Small intestine (tissue), 7 donors: ENCODE data around the gene DIPK1B. TPM values are rescaled to one million over a fixed set of nuclear protein-coding genes. Genes with fewer than 3 reads are reported as not detected.
"Not testable (repeated sequence)": the region's sequence is repeated elsewhere in the genome, so short reads cannot be mapped to it uniquely, and the experiment has no call there.

ENCODE experiments used
- DNase-seq, 2 donors: peaks; one replicate each; pipeline versions ENCODE4 v3.0.0 to v3.0.0-alpha.2; 2013
- FAIRE-seq: peaks from 2 replicates; lab custom pipeline; 2012; peaks lifted over from hg19 to GRCh38; lab: Jason Lieb, UNC
- H3K27ac ChIP-seq, 3 donors: one replicate each; pipeline ENCODE4 v1.5.1; 2013; ENCODE audit warnings: low read length in 2 of 3, mild to moderate bottlenecking in 2 of 3, control low read depth in 1 of 3, inconsistent platforms in 1 of 3, low read depth in 1 of 3, moderate library complexity in 1 of 3
- H3K27me3 ChIP-seq, 3 donors: one replicate each; pipeline ENCODE4 v1.6.1; 2013; ENCODE audit warnings: low read length in 3 of 3, inconsistent platforms in 1 of 3; ENCODE audit not compliant: control insufficient read depth in 3 of 3, insufficient read depth in 3 of 3
- H3K36me3 ChIP-seq, 3 donors: one replicate each; pipeline ENCODE4 v1.6.1; 2013; ENCODE audit warnings: low read length in 3 of 3, inconsistent platforms in 1 of 3, low read depth in 1 of 3, mild to moderate bottlenecking in 1 of 3, moderate library complexity in 1 of 3; ENCODE audit not compliant: control insufficient read depth in 3 of 3, insufficient read depth in 2 of 3
- H3K4me1 ChIP-seq, 3 donors: one replicate each; pipeline ENCODE4 v1.6.1; 2013; ENCODE audit warnings: low read length in 2 of 3, inconsistent platforms in 1 of 3, low read depth in 1 of 3, mild to moderate bottlenecking in 1 of 3, moderate library complexity in 1 of 3; ENCODE audit not compliant: control insufficient read depth in 3 of 3, insufficient read depth in 2 of 3
- H3K4me3 ChIP-seq, 3 donors: one replicate each; pipeline ENCODE4 v1.5.1; 2013; ENCODE audit warnings: low read length in 3 of 3, control low read depth in 1 of 3, inconsistent platforms in 1 of 3, low read depth in 1 of 3, mild to moderate bottlenecking in 1 of 3, moderate library complexity in 1 of 3
- H3K9me3 ChIP-seq, 2 donors: one replicate each; pipeline ENCODE4 v1.6.1; 2013; ENCODE audit warnings: low read depth in 1 of 2, low read length in 1 of 2; ENCODE audit not compliant: control insufficient read depth in 2 of 2, insufficient read depth in 1 of 2
- WGBS, 3 donors: extraction: QIAGEN DNeasy Blood & Tissue Kit; methylation state at CpG; one replicate each; pipeline ENCODE4 v1.1.7; 2013; 5-methylcytosine and 5-hydroxymethylcytosine counted together
- polyA plus RNA-seq, 4 donors: library from polyadenylated mRNA; stranded (reverse) in 3 of 4; unstranded in 1 of 4; fragments of 200-250 nt in 3 of 4; fragments of 120-200 nt in 1 of 4; gene quantifications; one replicate each; pipeline versions ENCODE4 v1.2.1 to v1.2.3, GENCODE V29; 2013
- donor health status: healthy with polysubstance abuse.
- donor health status: control.
- donor health status: control.
- donor health status: Bipolar disorder and iron deficiency.
- donor health status: healthy.

Gene DIPK1B
- polyA plus RNA-seq, 4 donors = 0.22 to 12.7 (median 6.6) TPM

GRCh38 chr9:136755302-136756133, 43.1 kb downstream of the DIPK1B start:
- peaks cover 0 to 23% of the 10 kb centered on the region in 2 donors for H3K9me3 ChIP-seq
- H3K36me3 ChIP-seq, DNase-seq, H3K4me1 ChIP-seq, H3K27me3 ChIP-seq, H3K4me3 ChIP-seq, FAIRE-seq, H3K27ac ChIP-seq: not testable (repeated sequence)
- WGBS, 3 donors = 86 to 89% (median 88%) methylated on average over 21 to 22 of the region's 22 CpGs

GRCh38 chr9:136756134-136756438, 43.7 kb downstream of the DIPK1B start:
- Histone ChIP-seq H3K4me3 (no peak overlapping the region), H3K4me1 (no peaks in the 10 kb centered on the region), H3K36me3 (no peaks in the 10 kb centered on the region), H3K27ac (no peak overlapping the region), H3K9me3 (peaks cover 0 to 23% of the 10 kb centered on the region in 2 donors), H3K27me3 (peaks cover 0 to 2% (median 0%) of the 10 kb centered on the region in 3 donors)
- WGBS, 3 donors = 94 to 99% (median 95%) methylated on average over 4 of the region's 4 CpGs
- DNase-seq (no peak), FAIRE-seq (no peak)

- FAIRE-seq = no peak
- 91 to 96% (median 95%) methylated on average over 18 of the region's 18 CpGs for WGBS, 3 donors
- Histone ChIP-seq H3K9me3 (peaks cover 0 to 18% of the 10 kb centered on the region in 2 donors), H3K4me3 (no peak overlapping the region), H3K36me3 (no peaks in the 10 kb centered on the region), H3K27me3 (peaks cover 0 to 2% (median 0%) of the 10 kb centered on the region in 3 donors), H3K27ac (no peak overlapping the region), H3K4me1 (no peaks in the 10 kb centered on the region)
- no peak for DNase-seq
Measured at GRCh38 chr9:136756836-136757235, 44.5 kb downstream of the DIPK1B start.

- Histone ChIP-seq H3K27me3 (peaks cover 0 to 2% (median 0%) of the 10 kb centered on the region in 3 donors), H3K4me1 (no peaks in the 10 kb centered on the region), H3K4me3 (no peak overlapping the region), H3K36me3 (no peaks in the 10 kb centered on the region), H3K9me3 (peaks cover 0 to 13% of the 10 kb centered on the region in 2 donors), H3K27ac (no peak overlapping the region)
- no peak for DNase-seq
- no peak for FAIRE-seq
- 84 to 89% (median 86%) methylated on average over 19 to 20 of the region's 20 CpGs for WGBS, 3 donors
Measured at GRCh38 chr9:136757328-136757727, 45.0 kb downstream of the DIPK1B start.

GRCh38 chr9:136757751-136758140, 45.4 kb downstream of the DIPK1B start:
- Histone ChIP-seq H3K4me3 (no peak overlapping the region), H3K27ac (no peak overlapping the region), H3K4me1 (no peaks in the 10 kb centered on the region), H3K27me3 (peaks cover 0 to 2% (median 0%) of the 10 kb centered on the region in 3 donors), H3K9me3 (peaks cover 0 to 12% of the 10 kb centered on the region in 2 donors), H3K36me3 (no peaks in the 10 kb centered on the region)
- no peak for FAIRE-seq
- DNase-seq = no peak
- WGBS, 3 donors = 86 to 95% (median 87%) methylated on average over 13 to 20 of the region's 20 CpGs

DNA sequence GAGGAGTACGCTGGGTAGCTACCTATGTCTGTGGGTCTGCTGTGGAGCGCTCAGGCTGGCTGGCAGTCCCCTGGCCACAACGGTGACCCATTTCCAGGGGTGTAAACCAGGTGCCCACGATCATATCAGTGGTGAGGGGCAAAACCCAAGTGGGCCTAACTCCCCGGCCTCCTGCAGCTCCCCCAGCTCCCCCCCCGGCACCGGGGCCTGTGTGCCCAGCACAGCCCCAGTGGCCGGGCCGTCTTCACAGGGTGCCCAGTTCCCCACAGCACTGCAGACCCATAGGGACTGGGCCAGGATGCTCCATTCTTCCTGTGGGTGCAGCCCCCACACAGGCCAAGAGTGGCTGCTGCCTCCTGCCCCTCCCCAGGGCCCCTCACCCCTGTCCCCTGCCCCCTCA, 46.6 kb downstream of the DIPK1B start:
- Histone ChIP-seq H3K36me3 (no peaks in the 10 kb centered on the region), H3K27me3 (peaks cover 0 to 2% (median 0%) of the 10 kb centered on the region in 3 donors), H3K27ac (no peak overlapping the region), H3K4me1 (peaks cover 0 to 4% (median 0%) of the 10 kb centered on the region in 3 donors), H3K9me3 (peaks cover 0 to 12% of the 10 kb centered on the region in 2 donors), H3K4me3 (no peak overlapping the region)
- WGBS, 3 donors = 73 to 78% (median 78%) methylated on average over 7 to 9 of the region's 9 CpGs
- DNase-seq (no peak), FAIRE-seq (no peak)

DNA sequence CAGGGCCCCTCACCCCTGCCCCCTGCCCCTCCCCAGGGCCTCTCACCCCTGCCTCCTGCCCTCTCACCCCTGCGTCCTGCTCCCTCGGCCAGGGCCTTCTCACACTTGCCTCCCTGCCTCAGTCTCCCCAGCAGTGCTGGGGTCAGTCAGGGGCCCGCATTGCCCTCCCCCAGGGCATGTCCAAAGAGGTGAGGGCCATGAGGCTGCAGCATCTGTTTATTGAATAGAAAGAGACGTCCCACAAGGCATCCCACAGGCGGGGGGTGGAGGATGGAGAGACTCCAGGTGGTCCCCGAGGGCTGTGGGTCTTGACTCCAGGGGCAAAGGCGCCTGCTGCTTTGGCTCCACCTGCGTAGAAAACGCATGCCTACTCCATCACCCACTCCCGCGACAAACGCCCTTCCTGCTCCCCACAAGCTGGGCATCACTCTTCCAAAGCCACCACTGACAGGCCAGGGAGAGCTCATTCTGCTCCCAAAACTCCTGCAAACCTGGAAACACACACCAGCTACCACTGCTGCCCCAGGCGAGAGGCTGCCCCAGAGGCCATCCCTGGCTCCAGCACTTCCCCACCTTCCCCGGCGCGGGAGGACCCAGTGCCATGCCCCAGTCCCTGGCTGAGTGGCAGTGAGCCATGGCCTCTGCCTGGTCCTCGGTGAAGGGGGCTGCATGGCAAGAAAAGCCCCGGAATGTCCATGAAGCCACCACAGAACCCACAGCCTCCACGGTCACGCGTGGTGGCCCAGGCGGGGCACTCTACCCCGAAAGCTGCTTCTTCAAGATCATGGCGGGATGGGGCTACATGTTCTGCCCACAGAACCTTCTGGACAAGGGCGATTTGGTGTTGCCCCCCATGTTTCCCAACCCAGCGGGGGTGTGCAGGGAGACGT, 47.3 kb downstream of the DIPK1B start:
- DNase-seq = no peak

GRCh38 chr9:136760424-136760823, 48.1 kb downstream of the DIPK1B start:
- DNase-seq (no peak), FAIRE-seq (no peak)
- peaks cover 0 to 17% (median 0%) of the 10 kb centered on the region in 3 donors for H3K4me1 ChIP-seq
- no peaks in the 10 kb centered on the region for H3K36me3 ChIP-seq
- no peak overlapping the region for H3K27ac ChIP-seq
- 70 to 73% (median 70%) methylated on average over 20 to 25 of the region's 25 CpGs for WGBS, 3 donors
- peaks cover 0 to 11% of the 10 kb centered on the region in 2 donors for H3K9me3 ChIP-seq
- no peak overlapping the region for H3K4me3 ChIP-seq
- no peaks in the 10 kb centered on the region for H3K27me3 ChIP-seq

More for the DNA sequence above, 47.3 kb downstream of the DIPK1B start:
- Histone ChIP-seq H3K27me3 (peaks cover 0 to 2% (median 0%) of the 10 kb centered on the region in 3 donors), H3K9me3 (peaks cover 0 to 12% of the 10 kb centered on the region in 2 donors), H3K4me3 (no peak overlapping the region), H3K4me1 (peaks cover 0 to 11% (median 0%) of the 10 kb centered on the region in 3 donors), H3K36me3 (no peaks in the 10 kb centered on the region), H3K27ac (no peak overlapping the region)
- no peak for FAIRE-seq
- 80 to 82% (median 82%) methylated on average over 27 of the region's 27 CpGs for WGBS, 3 donors
